Caco-2 (cell line): Measurements from ENCODE around the gene PDE7B. TPM values are rescaled to one million over a fixed set of nuclear protein-coding genes. Genes with fewer than 3 reads are reported as not detected.

ENCODE experiments used
- BruUV-seq: library from RNA; stranded (reverse); fragments of 400-500 nt; replicated peaks from 2 replicates; lab custom pipeline; 2021; lab: Mats Ljungman, UMichigan
- CTCF ChIA-PET: fragments of 300-600 bp; sonication (Branson Sonifier 250); formaldehyde crosslinking; loops from one replicate; lab custom pipeline; 2022; ENCODE audit warnings: antibody characterized with exemption; lab: Charles Lee
- POLR2A ChIA-PET: fragments of 300-600 bp; sonication (Branson Sonifier 250); formaldehyde crosslinking; loops from one replicate; lab custom pipeline; 2022; ENCODE audit warnings: antibody characterized with exemption; lab: Charles Lee
- DNase-seq, 2 experiments: peaks; one replicate each; pipeline versions ENCODE4 v3.0.0 to v3.0.0-alpha.2; 2020 to 2022
- H3K27me3 ChIP-seq: replicated peaks from 2 replicates; pipeline ENCODE4 v1.6.0; 2011; ENCODE audit warnings: low read length; ENCODE audit not compliant: control insufficient read depth, insufficient read depth
- H3K36me3 ChIP-seq: 2 replicates; pipeline ENCODE4 v1.5.1; 2011; ENCODE audit warnings: low read length; ENCODE audit not compliant: control insufficient read depth, insufficient read depth
- H3K4me1 ChIP-seq: fragments of 250-450 bp; sonication (Bioruptor Pico); 2 replicates; pipeline ENCODE4 v1.5.1; 2020; ENCODE audit warnings: mild to moderate bottlenecking
- H3K4me3 ChIP-seq: 2 replicates; pipeline ENCODE4 v1.5.1; 2011; ENCODE audit warnings: low read depth, mild to moderate bottlenecking, control low read depth, low read length
- H3K9me3 ChIP-seq: fragments of 250-450 bp; sonication (Bioruptor Pico); 2 replicates; pipeline ENCODE4 v1.5.1; 2020; ENCODE audit warnings: mild to moderate bottlenecking, moderate library complexity
- H3K27ac Mint-ChIP-seq: one replicate; pipeline ENCODE4 v1.8.0; 2022; ENCODE audit warnings: mixed read lengths; ENCODE audit not compliant: unreplicated experiment
- H3K27me3 Mint-ChIP-seq: one replicate; pipeline ENCODE4 v1.8.0; 2022; ENCODE audit warnings: mixed read lengths; ENCODE audit not compliant: insufficient read depth, unreplicated experiment
- H3K36me3 Mint-ChIP-seq: one replicate; pipeline ENCODE4 v1.8.0; 2022; ENCODE audit warnings: mild to moderate bottlenecking, mixed read lengths; ENCODE audit not compliant: insufficient read depth, unreplicated experiment
- H3K4me1 Mint-ChIP-seq: one replicate; pipeline ENCODE4 v1.8.0; 2022; ENCODE audit warnings: low read depth, mixed read lengths; ENCODE audit not compliant: unreplicated experiment
- H3K4me3 Mint-ChIP-seq: one replicate; pipeline ENCODE4 v1.8.0; 2022; ENCODE audit warnings: mild to moderate bottlenecking, moderate library complexity, mixed read lengths; ENCODE audit not compliant: unreplicated experiment
- H3K9me3 Mint-ChIP-seq: one replicate; pipeline ENCODE4 v1.8.0; 2022; ENCODE audit warnings: mixed read lengths; ENCODE audit not compliant: unreplicated experiment
- intact Hi-C: fragments of 100-400 bp; cut with micrococcal nuclease; formaldehyde crosslinking; loops from one replicate; pipeline ENCODE4 v1.10.0; 2022; ENCODE audit not compliant: unreplicated experiment
- total RNA-seq: library from RNA; stranded (reverse); gene quantifications from 2 replicates; pipeline ENCODE4 v1.2.3, GENCODE V29; 2022
- TF ChIP-seq, protein P1 (sequence below), 2 experiments: fragments of 200-600 bp in 1 of 2; IDR thresholded peaks; 1 replicate in 1 of 2; 2 replicates in 1 of 2; pipeline versions ENCODE4 v1.5.1 to v1.8.0; 2011 to 2022; ENCODE audit warnings: antibody characterized with exemption in 1 of 2, control low read depth in 1 of 2, inconsistent platforms in 1 of 2, low read depth in 1 of 2, low read length in 1 of 2, mild to moderate bottlenecking in 1 of 2, moderate library complexity in 1 of 2; ENCODE audit not compliant: insufficient read depth in 1 of 2, severe bottlenecking in 1 of 2, unreplicated experiment in 1 of 2

PDE7B gene
- total RNA-seq, 1 experiment from 2014 or later, result not detected

DNA sequence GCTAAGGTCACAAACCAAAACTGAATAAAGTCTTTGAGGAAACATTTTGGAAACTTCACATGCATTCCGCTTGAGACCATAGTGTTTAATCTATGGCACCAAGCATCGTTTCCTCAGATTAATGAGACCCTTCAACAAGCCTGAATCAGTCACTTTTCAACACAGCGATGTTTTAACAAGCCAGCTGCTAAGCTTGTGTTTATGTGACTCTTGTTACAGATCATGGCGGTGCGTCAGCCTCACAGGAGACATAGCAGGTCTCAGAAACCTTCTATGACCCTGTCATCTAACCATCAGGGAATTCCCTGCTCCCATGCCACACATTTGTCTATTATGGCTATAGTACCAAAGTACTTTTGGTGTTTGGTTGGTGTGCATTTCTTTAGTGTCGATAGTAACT lies 341.4 kb downstream of the PDE7B start:
- H3K9me3 ChIP-seq, result no peaks in the 10 kb centered on the region
- TF ChIP-seq, protein P1, sequence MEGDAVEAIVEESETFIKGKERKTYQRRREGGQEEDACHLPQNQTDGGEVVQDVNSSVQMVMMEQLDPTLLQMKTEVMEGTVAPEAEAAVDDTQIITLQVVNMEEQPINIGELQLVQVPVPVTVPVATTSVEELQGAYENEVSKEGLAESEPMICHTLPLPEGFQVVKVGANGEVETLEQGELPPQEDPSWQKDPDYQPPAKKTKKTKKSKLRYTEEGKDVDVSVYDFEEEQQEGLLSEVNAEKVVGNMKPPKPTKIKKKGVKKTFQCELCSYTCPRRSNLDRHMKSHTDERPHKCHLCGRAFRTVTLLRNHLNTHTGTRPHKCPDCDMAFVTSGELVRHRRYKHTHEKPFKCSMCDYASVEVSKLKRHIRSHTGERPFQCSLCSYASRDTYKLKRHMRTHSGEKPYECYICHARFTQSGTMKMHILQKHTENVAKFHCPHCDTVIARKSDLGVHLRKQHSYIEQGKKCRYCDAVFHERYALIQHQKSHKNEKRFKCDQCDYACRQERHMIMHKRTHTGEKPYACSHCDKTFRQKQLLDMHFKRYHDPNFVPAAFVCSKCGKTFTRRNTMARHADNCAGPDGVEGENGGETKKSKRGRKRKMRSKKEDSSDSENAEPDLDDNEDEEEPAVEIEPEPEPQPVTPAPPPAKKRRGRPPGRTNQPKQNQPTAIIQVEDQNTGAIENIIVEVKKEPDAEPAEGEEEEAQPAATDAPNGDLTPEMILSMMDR (IDR thresholded peaks at IDR 0.05; ENCODE audit: insufficient read depth in 1 of 2, low read depth in 1 of 2, low read length in 1 of 2, severe bottlenecking in 1 of 2, unreplicated experiment in 1 of 2), result no peak
- Mint-ChIP-seq H3K9me3 (no peaks in the 10 kb centered on the region), H3K27ac (no peak overlapping the region), H3K36me3 (no peaks in the 10 kb centered on the region), H3K4me3 (no peak overlapping the region), H3K4me1 (peaks cover 8% of the 10 kb centered on the region), H3K27me3 (no peaks in the 10 kb centered on the region)
- H3K4me3 ChIP-seq, result no peak overlapping the region
- POLR2A ChIA-PET, result no interaction called here
- intact Hi-C loops, result no loop called here
- BruUV-seq, result no TSS peak
- H3K36me3 ChIP-seq, result no peaks in the 10 kb centered on the region
- CTCF ChIA-PET, result no interaction called here
- H3K4me1 ChIP-seq, result 0 out of 2 replicates have a peak, but pooled peaks cover 6% of the 10 kb centered on the region
- no peak for DNase-seq
- no peaks in the 10 kb centered on the region for H3K27me3 ChIP-seq

DNA sequence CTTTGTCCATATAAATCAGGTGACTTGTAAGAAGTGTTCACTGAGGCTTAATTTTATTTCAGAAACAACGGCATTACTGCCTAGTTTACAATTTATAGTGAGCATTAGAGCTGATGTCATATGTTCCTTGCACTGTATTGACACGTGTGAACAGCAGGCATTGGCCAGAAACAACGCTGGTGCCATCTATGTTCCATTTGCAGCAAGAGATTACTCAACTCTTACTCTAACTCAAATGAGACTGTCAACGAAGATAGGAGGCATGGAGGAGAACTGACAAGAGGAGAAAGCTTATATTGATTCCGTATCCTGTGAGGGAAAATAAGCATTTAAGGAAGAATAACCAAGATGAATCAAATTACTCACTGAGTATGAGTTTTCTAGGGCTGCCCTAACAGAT lies 350.2 kb downstream of the PDE7B start:
- no peaks in the 10 kb centered on the region for H3K36me3 Mint-ChIP-seq
- TF ChIP-seq, protein P1 (IDR thresholded peaks at IDR 0.05; ENCODE audit: insufficient read depth in 1 of 2, low read depth in 1 of 2, low read length in 1 of 2, severe bottlenecking in 1 of 2, unreplicated experiment in 1 of 2), result no peak
- Histone ChIP-seq H3K27me3 (no peaks in the 10 kb centered on the region), H3K4me1 (no peaks in the 10 kb centered on the region), H3K9me3 (peaks cover 3% of the 10 kb centered on the region; the same call in 1 of the 2 replicates), H3K36me3 (no peaks in the 10 kb centered on the region), H3K4me3 (no peak overlapping the region)
- intact Hi-C loops, result no loop called here
- H3K9me3 Mint-ChIP-seq, result no peaks in the 10 kb centered on the region
- H3K4me1 Mint-ChIP-seq, result no peaks in the 10 kb centered on the region
- no peaks in the 10 kb centered on the region for H3K27me3 Mint-ChIP-seq
- no peak overlapping the region for H3K27ac Mint-ChIP-seq
- CTCF ChIA-PET, result no interaction called here
- no TSS peak for BruUV-seq
- DNase-seq, result no peak
- no peak overlapping the region for H3K4me3 Mint-ChIP-seq
- POLR2A ChIA-PET, result no interaction called here

DNA sequence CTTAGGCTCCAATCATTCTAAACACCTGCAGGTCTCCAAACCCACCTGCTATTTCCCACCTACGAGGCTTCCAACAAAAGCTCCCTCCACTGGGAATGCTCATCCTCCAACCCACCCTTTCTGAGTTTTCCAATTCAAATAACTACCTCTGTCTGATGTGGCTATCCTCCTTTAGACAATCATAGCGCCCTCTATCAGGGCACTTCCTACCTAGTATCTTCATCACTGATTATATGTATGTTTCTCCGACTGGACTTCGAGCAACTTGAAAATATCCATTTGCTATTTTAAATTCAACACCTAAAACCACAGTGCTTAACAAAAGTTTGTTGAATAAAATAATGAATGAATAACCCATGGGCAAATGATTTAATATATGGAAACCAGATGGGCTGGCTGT lies 357.3 kb downstream of the PDE7B start:
- no peaks in the 10 kb centered on the region for H3K36me3 ChIP-seq
- no peaks in the 10 kb centered on the region for H3K36me3 Mint-ChIP-seq
- H3K27me3 Mint-ChIP-seq, result peaks cover 3% of the 10 kb centered on the region
- BruUV-seq, result no TSS peak
- intact Hi-C loops, result no loop called here
- H3K4me1 Mint-ChIP-seq, result no peaks in the 10 kb centered on the region
- H3K27me3 ChIP-seq, result no peaks in the 10 kb centered on the region
- no peak overlapping the region for H3K4me3 Mint-ChIP-seq
- ChIA-PET CTCF (no interaction called here), POLR2A (no interaction called here)
- no peaks in the 10 kb centered on the region for H3K9me3 ChIP-seq
- TF ChIP-seq, protein P1 (IDR thresholded peaks at IDR 0.05; ENCODE audit: insufficient read depth in 1 of 2, low read depth in 1 of 2, low read length in 1 of 2, severe bottlenecking in 1 of 2, unreplicated experiment in 1 of 2), result no peak
- H3K4me1 ChIP-seq, result no peaks in the 10 kb centered on the region
- no peak overlapping the region for H3K4me3 ChIP-seq
- no peak overlapping the region for H3K27ac Mint-ChIP-seq
- DNase-seq, result no peak
- peaks cover 10% of the 10 kb centered on the region for H3K9me3 Mint-ChIP-seq
